ENCODE measurements around the gene ATXN7L1.

- TF ChIP-seq POLR2A (IDR thresholded peaks at IDR 0.05) (no peak), EP300 (IDR thresholded peaks at IDR 0.05) (no peak)
Observed at GRCh38 chr7:105788356-105788755, 88.0 kb downstream of the ATXN7L1 start.
